Right lobe of liver (tissue), 6 donors: ENCODE data around the gene POLR2H. TPM values are rescaled to one million over a fixed set of nuclear protein-coding genes. Genes with fewer than 3 reads are reported as not detected.

Experiments
- ATAC-seq, 4 donors: fragments of 200-7000 bp; cut with Tn5 transposase; one replicate each; pipeline ENCODE4 v1.9.1; 2020; ENCODE audit warnings: mild to moderate bottlenecking in 4 of 4, moderate library complexity in 4 of 4
- DNase-seq, 3 donors: peaks; one replicate each; pipeline ENCODE4 v3.0.0-alpha.2; 2020
- H3K27ac ChIP-seq, 3 donors: fragments of 200-600 bp; one replicate each; pipeline ENCODE4 v1.8.0; 2022
- H3K27me3 ChIP-seq, 2 donors: fragments of 200-600 bp; one replicate each; pipeline ENCODE4 v1.8.0; 2022
- H3K36me3 ChIP-seq, 4 donors: fragments of 200-600 bp; sonication (generic) in 1 of 4; one replicate each; pipeline versions ENCODE4 v1.5.1 to v1.8.0; 2017 to 2022; ENCODE audit warnings: control low read depth in 1 of 4
- H3K4me1 ChIP-seq, 4 donors: fragments of 200-600 bp; sonication (generic) in 1 of 4; one replicate each; pipeline versions ENCODE4 v1.5.1 to v1.8.0; 2017 to 2022; ENCODE audit warnings: control low read depth in 1 of 4
- H3K4me3 ChIP-seq, 3 donors: fragments of 200-600 bp; one replicate each; pipeline ENCODE4 v1.8.0; 2022
- H3K9me3 ChIP-seq, 4 donors: fragments of 200-600 bp; sonication (generic) in 1 of 4; one replicate each; pipeline versions ENCODE4 v1.5.1 to v1.8.0; 2017 to 2022; ENCODE audit warnings: control low read depth in 1 of 4
- POLR2A ChIP-seq: fragments of 450-650 bp; IDR thresholded peaks from one replicate; pipeline ENCODE4 v1.6.1; 2017; ENCODE audit warnings: antibody characterized with exemption, mild to moderate bottlenecking
- whole genome bisulfite sequencing: methylation state at CpG from one replicate; pipeline ENCODE4 v1.1.6; 2018; ENCODE audit warnings: low coverage, low lambda C conversion rate; ENCODE audit not compliant: insufficient coverage; ENCODE audit errors: missing lambda C conversion rate; 5-methylcytosine and 5-hydroxymethylcytosine counted together
- intact Hi-C, 2 donors: fragments of 100-400 bp; cut with DNase I; formaldehyde crosslinking; loops; one replicate each; pipeline versions ENCODE4 v1.11.2 to v1.14.1; 2022
- total RNA-seq, 6 experiments: library from RNA; depleted of rRNA in 2 of 6; stranded (reverse); fragments of >200 nt in 2 of 6; fragmentation: NEBNext Ultra II Directional in 3 of 6; extraction: Animal tissue kit (Norgen Biotek cat#: 25700) in 3 of 6; gene quantifications; one replicate each; pipeline versions ENCODE4 v1.1.0 to v1.2.4, GENCODE V29; 2016 to 2023
- TF ChIP-seq, protein P1 (sequence below), 4 donors: fragments of 200-600 bp in 3 of 4; fragments of 450-650 bp in 1 of 4; IDR thresholded peaks; one replicate each; pipeline versions ENCODE4 v1.5.1 to v1.8.0; 2016 to 2022; ENCODE audit warnings: antibody characterized with exemption in 4 of 4, mild to moderate bottlenecking in 2 of 4
- donor health status: DM: no; HTN: yes; CAD: no.
- donor health status: DM: no; HTN: no; CAD: no.
- donor health status: DM: no; HTN: no; CAD: no.
- donor health status: DM: no; HTN: yes; CAD: no.
- donor health status: DM: no; HTN: yes; CAD: no.

The POLR2H gene
- total RNA-seq, 6 experiments from 2014 or later = 27.4 to 65.7 (median 35.3) TPM

DNA sequence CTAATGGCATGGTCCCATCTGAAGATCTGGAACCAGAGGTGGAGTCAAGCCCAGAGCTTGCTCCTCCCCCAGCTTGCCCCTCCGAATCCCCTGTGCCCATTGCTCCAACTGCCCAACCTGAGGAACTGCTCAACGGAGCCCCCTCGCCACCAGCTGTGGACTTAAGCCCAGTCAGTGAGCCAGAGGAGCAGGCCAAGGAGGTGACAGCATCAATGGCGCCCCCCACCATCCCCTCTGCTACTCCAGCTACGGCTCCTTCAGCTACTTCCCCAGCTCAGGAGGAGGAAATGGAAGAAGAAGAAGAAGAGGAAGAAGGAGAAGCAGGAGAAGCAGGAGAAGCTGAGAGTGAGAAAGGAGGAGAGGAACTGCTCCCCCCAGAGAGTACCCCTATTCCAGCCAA lies 39.8 kb upstream of the POLR2H start:
- no peak for ATAC-seq
- peaks cover 3 to 61% (median 25%) of the 10 kb centered on the region in 4 donors for H3K4me1 ChIP-seq
- intact Hi-C loops = no loop called here

DNA sequence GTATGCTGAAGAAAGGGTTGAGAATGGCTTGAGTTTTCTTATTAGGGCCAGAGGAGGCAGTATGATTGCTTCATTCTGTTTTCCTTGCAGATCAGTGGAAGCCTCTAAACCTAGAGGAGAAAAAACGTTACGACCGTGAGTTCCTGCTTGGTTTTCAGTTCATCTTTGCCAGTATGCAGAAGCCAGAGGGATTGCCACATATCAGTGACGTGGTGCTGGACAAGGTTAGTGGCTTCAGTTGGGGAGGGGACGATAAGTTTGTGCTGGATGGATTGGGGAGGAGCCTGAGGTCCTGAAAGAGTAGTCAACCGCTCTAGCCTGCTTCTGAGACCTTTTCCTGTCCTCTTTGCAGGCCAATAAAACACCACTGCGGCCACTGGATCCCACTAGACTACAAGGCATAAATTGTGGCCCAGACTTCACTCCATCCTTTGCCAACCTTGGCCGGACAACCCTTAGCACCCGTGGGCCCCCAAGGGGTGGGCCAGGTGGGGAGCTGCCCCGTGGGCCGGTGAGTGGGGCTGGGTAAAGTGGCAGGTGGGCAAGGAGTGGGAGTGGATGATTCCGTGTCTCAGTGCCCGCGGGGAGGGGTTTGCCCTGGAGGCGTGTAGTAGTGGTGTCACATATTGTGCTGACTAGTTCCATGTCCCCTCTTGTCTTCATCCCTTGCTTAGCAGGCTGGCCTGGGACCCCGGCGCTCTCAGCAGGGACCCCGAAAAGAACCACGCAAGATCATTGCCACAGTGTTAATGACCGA lies 38.6 kb upstream of the POLR2H start:
- Histone ChIP-seq H3K4me1 (peaks cover 2 to 49% (median 19%) of the 10 kb centered on the region in 4 donors), H3K36me3 (peaks cover 47 to 85% (median 71%) of the 10 kb centered on the region in 4 donors), H3K9me3 (no peaks in the 10 kb centered on the region), H3K4me3 (no peak overlapping the region), H3K27ac (peak overlapping the region in 2 of 3 donors; percentile 8 to 83), H3K27me3 (no peaks in the 10 kb centered on the region)
- intact Hi-C loops = no loop called here
- ATAC-seq (peak; percentile 11 to 73 (median 36)), DNase-seq (peak; percentile 65 to 87 (median 71))
- TF ChIP-seq, protein P1, sequence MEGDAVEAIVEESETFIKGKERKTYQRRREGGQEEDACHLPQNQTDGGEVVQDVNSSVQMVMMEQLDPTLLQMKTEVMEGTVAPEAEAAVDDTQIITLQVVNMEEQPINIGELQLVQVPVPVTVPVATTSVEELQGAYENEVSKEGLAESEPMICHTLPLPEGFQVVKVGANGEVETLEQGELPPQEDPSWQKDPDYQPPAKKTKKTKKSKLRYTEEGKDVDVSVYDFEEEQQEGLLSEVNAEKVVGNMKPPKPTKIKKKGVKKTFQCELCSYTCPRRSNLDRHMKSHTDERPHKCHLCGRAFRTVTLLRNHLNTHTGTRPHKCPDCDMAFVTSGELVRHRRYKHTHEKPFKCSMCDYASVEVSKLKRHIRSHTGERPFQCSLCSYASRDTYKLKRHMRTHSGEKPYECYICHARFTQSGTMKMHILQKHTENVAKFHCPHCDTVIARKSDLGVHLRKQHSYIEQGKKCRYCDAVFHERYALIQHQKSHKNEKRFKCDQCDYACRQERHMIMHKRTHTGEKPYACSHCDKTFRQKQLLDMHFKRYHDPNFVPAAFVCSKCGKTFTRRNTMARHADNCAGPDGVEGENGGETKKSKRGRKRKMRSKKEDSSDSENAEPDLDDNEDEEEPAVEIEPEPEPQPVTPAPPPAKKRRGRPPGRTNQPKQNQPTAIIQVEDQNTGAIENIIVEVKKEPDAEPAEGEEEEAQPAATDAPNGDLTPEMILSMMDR (IDR thresholded peaks at IDR 0.05) = peak in 1 of 4 donors; percentile 6
- no peak for TF ChIP-seq POLR2A
- 56% methylated on average over 13 of the region's 20 CpGs for WGBS

More for the DNA sequence above, 39.8 kb upstream of the POLR2H start:
- H3K4me3 ChIP-seq = no peak overlapping the region
- peaks cover 35 to 79% (median 59%) of the 10 kb centered on the region in 4 donors for H3K36me3 ChIP-seq
- WGBS = 91% methylated on average over 5 of the region's 5 CpGs
- no peaks in the 10 kb centered on the region for H3K9me3 ChIP-seq
- no peak for TF ChIP-seq POLR2A
- TF ChIP-seq, protein P1 (IDR thresholded peaks at IDR 0.05) = no peak
- H3K27me3 ChIP-seq = no peaks in the 10 kb centered on the region
- DNase-seq = no peak
- peak overlapping the region in 1 of 3 donors; percentile 83 for H3K27ac ChIP-seq

DNA sequence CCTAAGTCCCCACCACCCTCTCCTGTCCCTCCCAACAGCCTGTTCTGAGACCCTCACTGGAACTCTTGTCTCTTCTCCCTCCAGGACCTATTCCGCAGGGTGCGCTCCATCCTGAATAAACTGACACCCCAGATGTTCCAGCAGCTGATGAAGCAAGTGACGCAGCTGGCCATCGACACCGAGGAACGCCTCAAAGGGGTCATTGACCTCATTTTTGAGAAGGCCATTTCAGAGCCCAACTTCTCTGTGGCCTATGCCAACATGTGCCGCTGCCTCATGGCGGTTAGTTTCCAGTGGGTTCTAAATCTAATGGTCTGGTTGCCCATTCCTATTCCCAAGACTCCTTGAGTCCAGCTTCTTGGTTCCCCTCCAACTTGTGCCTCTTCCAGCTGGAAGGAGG lies 37.8 kb upstream of the POLR2H start:
- H3K9me3 ChIP-seq = no peaks in the 10 kb centered on the region
- DNase-seq (no peak), ATAC-seq (peak in 1 of 4 donors; percentile 1)
- H3K4me1 ChIP-seq = peaks cover 0 to 41% (median 19%) of the 10 kb centered on the region in 4 donors
- no peaks in the 10 kb centered on the region for H3K27me3 ChIP-seq
- peak overlapping the region in 1 of 3 donors; percentile 69 for H3K27ac ChIP-seq
- intact Hi-C loops = no loop called here
- no peak for TF ChIP-seq POLR2A
- TF ChIP-seq, protein P1 (IDR thresholded peaks at IDR 0.05) = no peak
- WGBS = 55% methylated on average over 7 of the region's 8 CpGs
- H3K36me3 ChIP-seq = peaks cover 52 to 86% (median 75%) of the 10 kb centered on the region in 4 donors
- H3K4me3 ChIP-seq = no peak overlapping the region

DNA sequence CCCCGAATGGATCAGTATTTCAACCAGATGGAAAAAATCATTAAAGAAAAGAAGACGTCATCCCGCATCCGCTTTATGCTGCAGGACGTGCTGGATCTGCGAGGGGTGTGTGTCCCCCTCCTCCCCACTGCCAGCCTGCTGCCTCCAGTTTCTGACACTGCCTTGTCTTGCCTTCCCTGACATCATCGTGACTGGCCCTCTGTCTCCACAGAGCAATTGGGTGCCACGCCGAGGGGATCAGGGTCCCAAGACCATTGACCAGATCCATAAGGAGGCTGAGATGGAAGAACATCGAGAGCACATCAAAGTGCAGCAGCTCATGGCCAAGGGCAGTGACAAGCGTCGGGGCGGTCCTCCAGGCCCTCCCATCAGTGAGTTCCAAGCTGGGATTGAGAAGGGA lies 36.2 kb upstream of the POLR2H start:
- ATAC-seq = no peak
- no peaks in the 10 kb centered on the region for H3K27me3 ChIP-seq
- H3K27ac ChIP-seq = no peak overlapping the region
- DNase-seq = no peak
- H3K9me3 ChIP-seq = no peaks in the 10 kb centered on the region
- H3K4me1 ChIP-seq = peaks cover 0 to 30% (median 12%) of the 10 kb centered on the region in 4 donors
- WGBS = 86% methylated on average over 5 of the region's 13 CpGs
- TF ChIP-seq, protein P1 (IDR thresholded peaks at IDR 0.05) = no peak
- TF ChIP-seq POLR2A = no peak
- H3K4me3 ChIP-seq = no peak overlapping the region
- peaks cover 63 to 100% (median 88%) of the 10 kb centered on the region in 4 donors for H3K36me3 ChIP-seq
- intact Hi-C loops = no loop called here
